Measurements from ENCODE around the gene TBC1D22A.
"Not testable (repeated sequence)": the region's sequence is repeated elsewhere in the genome, so short reads cannot be mapped to it uniquely, and the experiment has no call there.

Gene TBC1D22A

GRCh38 chr22:46976143-46976542 is 213.7 kb downstream of the TBC1D22A start:
- TF ChIP-seq, protein P1, sequence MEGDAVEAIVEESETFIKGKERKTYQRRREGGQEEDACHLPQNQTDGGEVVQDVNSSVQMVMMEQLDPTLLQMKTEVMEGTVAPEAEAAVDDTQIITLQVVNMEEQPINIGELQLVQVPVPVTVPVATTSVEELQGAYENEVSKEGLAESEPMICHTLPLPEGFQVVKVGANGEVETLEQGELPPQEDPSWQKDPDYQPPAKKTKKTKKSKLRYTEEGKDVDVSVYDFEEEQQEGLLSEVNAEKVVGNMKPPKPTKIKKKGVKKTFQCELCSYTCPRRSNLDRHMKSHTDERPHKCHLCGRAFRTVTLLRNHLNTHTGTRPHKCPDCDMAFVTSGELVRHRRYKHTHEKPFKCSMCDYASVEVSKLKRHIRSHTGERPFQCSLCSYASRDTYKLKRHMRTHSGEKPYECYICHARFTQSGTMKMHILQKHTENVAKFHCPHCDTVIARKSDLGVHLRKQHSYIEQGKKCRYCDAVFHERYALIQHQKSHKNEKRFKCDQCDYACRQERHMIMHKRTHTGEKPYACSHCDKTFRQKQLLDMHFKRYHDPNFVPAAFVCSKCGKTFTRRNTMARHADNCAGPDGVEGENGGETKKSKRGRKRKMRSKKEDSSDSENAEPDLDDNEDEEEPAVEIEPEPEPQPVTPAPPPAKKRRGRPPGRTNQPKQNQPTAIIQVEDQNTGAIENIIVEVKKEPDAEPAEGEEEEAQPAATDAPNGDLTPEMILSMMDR (IDR thresholded peaks at IDR 0.05; ENCODE audit: control insufficient read depth, extremely low read depth, insufficient read depth), result no peak
- no peak for DNase-seq (ENCODE audit: low read depth)
- H3K4me3 ChIP-seq (ENCODE audit: low read depth, low read length), result no peak overlapping the region

DNA sequence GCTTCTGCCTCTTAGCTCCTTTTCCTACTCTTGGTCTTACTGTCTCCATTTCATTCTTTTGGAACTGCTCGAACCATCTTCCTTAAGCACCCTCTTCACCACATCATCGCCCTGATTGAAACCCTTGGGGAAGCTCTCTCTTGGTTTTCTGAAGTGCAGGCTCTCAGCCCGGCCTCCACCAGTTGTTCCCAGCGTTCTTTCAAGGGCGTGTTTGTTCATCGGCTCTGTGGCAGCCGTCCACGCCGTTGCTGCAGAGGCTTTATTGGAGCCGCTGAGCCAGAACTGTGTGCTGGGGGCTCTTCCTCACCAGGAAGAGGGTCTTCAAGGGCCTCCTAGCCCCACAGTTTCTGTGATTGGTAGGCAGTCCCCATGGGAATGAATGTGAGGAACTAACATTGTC is 214.1 kb downstream of the TBC1D22A start:
- TF ChIP-seq, protein P1 (IDR thresholded peaks at IDR 0.05; ENCODE audit: control insufficient read depth, extremely low read depth, insufficient read depth), result no peak
- no peak for DNase-seq (ENCODE audit: low read depth)
- H3K4me3 ChIP-seq (ENCODE audit: low read depth, low read length), result no peak overlapping the region

DNA sequence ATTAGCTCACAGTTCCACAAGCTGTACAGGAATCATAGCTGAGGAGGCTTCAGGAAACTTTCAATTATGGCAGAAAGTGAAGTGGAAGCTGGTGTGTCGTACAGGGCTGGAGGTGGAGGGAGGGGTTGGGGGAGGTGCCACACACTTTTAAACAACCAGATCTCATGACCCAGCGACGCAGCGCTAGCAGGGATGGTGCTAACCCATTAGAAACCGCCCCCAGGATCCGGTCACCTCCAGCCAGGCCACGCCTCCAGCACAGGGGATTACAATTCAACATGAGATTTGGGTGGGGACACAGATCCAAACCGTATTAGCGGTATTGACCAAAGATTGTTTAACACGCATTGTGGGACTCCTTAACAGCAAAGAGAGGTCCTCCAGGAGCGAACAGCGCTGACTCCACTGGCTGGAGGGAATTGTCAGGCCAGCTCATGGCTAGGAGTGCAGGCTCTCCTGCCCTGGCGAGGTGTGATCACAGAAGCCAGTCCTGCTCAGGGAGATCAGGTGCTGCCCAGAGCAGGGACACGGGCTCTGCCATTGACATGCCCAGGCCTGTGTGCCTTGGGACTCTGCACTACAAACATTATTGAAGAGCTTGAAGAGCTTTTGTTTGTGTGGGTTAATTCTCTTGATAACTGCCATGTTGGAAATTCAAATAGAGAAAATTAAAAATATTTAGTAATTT is 215.3 kb downstream of the TBC1D22A start:
- TF ChIP-seq, protein P1 (IDR thresholded peaks at IDR 0.05; ENCODE audit: control insufficient read depth, extremely low read depth, insufficient read depth), result no peak
- DNase-seq (ENCODE audit: low read depth), result no peak
- no peak overlapping the region for H3K4me3 ChIP-seq (ENCODE audit: low read depth, low read length)

DNA sequence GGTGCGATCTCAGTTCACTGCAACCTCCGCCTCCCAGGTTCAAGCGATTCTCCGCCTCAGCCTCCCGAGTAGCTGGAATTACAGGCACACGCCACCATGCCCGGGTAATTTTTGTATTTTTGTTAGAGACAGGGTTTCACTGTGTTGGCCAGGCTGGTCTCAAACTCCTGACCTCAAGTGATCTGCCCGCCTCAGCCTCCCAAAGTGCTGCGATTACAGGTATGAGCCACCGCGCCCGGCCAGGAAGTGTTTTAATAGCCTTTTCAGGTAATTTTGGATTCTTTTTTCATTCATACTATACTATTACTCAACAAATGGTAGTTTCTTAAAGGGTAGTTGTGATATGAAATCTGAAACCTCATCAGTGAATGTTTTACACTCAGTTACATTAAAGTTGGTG is 216.2 kb downstream of the TBC1D22A start:
- not testable (repeated sequence) for H3K4me3 ChIP-seq (ENCODE audit: low read depth, low read length); DNase-seq (ENCODE audit: low read depth)

DNA sequence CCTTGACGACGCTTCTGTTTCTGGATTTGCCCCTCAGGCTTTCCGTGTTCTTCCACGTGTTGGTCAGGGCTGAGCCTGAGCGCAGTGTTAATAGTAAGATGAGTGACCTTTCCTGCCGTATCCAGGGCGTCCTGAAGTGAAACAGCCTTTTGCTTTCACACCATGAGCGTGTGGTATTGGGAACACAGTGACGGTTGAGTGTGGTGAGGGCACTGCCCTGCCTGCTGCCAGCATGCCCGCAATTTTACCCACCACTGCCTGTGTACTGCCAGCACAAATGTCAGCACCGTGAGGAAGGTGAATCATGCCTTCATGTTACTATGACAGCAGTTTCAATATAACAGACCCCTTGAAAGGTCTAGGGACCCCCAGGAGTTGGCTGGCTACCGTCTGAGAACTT is 217.1 kb downstream of the TBC1D22A start:
- TF ChIP-seq, protein P1 (IDR thresholded peaks at IDR 0.05; ENCODE audit: control insufficient read depth, extremely low read depth, insufficient read depth), result no peak
- no peak for DNase-seq (ENCODE audit: low read depth)
- H3K4me3 ChIP-seq (ENCODE audit: low read depth, low read length), result no peak overlapping the region

GRCh38 chr22:46980392-46980791 is 217.9 kb downstream of the TBC1D22A start:
- H3K4me3 ChIP-seq (ENCODE audit: low read depth, low read length), result no peak overlapping the region
- TF ChIP-seq, protein P1 (IDR thresholded peaks at IDR 0.05; ENCODE audit: control insufficient read depth, extremely low read depth, insufficient read depth), result no peak
- no peak for DNase-seq (ENCODE audit: low read depth)

GRCh38 chr22:46982635-46983034 is 220.2 kb downstream of the TBC1D22A start:
- no peak for DNase-seq (ENCODE audit: low read depth)
- H3K4me3 ChIP-seq (ENCODE audit: low read depth, low read length), result no peak overlapping the region
- TF ChIP-seq, protein P1 (IDR thresholded peaks at IDR 0.05; ENCODE audit: control insufficient read depth, extremely low read depth, insufficient read depth), result no peak
